Measurements from ENCODE around the gene GFOD2. TPM values are rescaled to one million over a fixed set of nuclear protein-coding genes. Genes with fewer than 3 reads are reported as not detected.

Gene GFOD2
- total and polyA plus RNA-seq, 2 of the 13 experiments (the other 11 are each of a cell fraction or from before 2014, with no cell fraction given), result 11.1 to 17.2 TPM

DNA sequence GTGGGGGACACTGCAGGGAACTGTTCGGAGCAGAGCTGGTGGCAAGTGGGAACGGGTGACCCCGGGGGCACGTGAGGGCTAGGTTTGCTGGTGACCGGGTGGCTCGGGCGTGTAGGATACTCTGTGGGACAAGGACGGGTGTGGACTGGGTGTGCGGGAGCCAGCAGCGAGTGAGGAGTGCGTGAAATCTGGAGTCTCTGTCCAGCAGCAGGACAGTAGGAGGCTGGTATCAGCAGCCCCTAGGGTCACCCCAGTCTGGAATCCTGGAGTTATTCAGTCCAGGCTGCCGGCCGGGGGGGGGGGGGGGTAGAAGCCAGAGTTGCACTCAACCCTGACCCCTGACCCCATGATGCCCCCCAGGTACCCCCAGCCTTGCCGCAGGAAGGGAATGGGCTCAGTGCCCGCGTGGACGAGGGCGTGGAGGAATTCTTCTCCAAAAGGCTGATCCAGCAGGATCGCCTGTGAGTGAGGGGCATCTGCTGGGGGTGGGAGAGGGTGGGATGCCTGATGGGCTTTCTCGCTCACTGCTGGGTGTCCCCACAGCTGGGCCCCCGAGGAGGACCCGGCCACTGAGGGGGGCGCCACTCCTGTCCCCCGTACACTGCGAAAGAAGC is 65.2 kb downstream of the GFOD2 start:
- POLR2A ChIA-PET, result no interaction called here
- peaks cover 0 to 49% of the 10 kb centered on the region in 2 experiments for H3K27me3 ChIP-seq (ENCODE audit: control insufficient read depth in 1 of 2, insufficient read depth in 2 of 2, low read length in 2 of 2)
- CTCF ChIA-PET (ENCODE audit: low intra/inter-chr PET ratio, low total read pairs), result interaction anchor here (1.6 kb wide), 1 partner anchor 14 kb away, joined by 8 read pairs; no protein-coding TSS in a partner anchor
- H3K9me3 ChIP-seq (ENCODE audit: low read length), result no peaks in the 10 kb centered on the region
- peaks cover 5 to 10% of the 10 kb centered on the region in 2 experiments; a peak in 3 of 5 replicates for H3K36me3 ChIP-seq (replicated peaks in 1 of 2; ENCODE audit: control insufficient read depth in 1 of 2, insufficient read depth in 2 of 2, low read length in 2 of 2)
- TF ChIP-seq, protein P1, sequence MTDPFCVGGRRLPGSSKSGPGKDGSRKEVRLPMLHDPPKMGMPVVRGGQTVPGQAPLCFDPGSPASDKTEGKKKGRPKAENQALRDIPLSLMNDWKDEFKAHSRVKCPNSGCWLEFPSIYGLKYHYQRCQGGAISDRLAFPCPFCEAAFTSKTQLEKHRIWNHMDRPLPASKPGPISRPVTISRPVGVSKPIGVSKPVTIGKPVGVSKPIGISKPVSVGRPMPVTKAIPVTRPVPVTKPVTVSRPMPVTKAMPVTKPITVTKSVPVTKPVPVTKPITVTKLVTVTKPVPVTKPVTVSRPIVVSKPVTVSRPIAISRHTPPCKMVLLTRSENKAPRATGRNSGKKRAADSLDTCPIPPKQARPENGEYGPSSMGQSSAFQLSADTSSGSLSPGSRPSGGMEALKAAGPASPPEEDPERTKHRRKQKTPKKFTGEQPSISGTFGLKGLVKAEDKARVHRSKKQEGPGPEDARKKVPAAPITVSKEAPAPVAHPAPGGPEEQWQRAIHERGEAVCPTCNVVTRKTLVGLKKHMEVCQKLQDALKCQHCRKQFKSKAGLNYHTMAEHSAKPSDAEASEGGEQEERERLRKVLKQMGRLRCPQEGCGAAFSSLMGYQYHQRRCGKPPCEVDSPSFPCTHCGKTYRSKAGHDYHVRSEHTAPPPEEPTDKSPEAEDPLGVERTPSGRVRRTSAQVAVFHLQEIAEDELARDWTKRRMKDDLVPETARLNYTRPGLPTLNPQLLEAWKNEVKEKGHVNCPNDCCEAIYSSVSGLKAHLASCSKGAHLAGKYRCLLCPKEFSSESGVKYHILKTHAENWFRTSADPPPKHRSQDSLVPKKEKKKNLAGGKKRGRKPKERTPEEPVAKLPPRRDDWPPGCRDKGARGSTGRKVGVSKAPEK (CRISPR knock-in tag; IDR thresholded peaks at IDR 0.05; ENCODE audit: borderline replicate concordance), result no peak
- 0 out of 2 replicates have a peak, but pooled peaks have one; percentile 23 for TF ChIP-seq ZNF589 (CRISPR knock-in tag; conservative IDR thresholded peaks at IDR 0.05)
- TF ChIP-seq, protein P2, sequence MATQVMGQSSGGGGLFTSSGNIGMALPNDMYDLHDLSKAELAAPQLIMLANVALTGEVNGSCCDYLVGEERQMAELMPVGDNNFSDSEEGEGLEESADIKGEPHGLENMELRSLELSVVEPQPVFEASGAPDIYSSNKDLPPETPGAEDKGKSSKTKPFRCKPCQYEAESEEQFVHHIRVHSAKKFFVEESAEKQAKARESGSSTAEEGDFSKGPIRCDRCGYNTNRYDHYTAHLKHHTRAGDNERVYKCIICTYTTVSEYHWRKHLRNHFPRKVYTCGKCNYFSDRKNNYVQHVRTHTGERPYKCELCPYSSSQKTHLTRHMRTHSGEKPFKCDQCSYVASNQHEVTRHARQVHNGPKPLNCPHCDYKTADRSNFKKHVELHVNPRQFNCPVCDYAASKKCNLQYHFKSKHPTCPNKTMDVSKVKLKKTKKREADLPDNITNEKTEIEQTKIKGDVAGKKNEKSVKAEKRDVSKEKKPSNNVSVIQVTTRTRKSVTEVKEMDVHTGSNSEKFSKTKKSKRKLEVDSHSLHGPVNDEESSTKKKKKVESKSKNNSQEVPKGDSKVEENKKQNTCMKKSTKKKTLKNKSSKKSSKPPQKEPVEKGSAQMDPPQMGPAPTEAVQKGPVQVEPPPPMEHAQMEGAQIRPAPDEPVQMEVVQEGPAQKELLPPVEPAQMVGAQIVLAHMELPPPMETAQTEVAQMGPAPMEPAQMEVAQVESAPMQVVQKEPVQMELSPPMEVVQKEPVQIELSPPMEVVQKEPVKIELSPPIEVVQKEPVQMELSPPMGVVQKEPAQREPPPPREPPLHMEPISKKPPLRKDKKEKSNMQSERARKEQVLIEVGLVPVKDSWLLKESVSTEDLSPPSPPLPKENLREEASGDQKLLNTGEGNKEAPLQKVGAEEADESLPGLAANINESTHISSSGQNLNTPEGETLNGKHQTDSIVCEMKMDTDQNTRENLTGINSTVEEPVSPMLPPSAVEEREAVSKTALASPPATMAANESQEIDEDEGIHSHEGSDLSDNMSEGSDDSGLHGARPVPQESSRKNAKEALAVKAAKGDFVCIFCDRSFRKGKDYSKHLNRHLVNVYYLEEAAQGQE (IDR thresholded peaks at IDR 0.05; ENCODE audit: borderline replicate concordance in 1 of 2, low read depth in 1 of 2, low read length in 2 of 2), result peak; percentile 56 to 90
- 0 out of 2 replicates have a peak, but pooled peaks have one; percentile 15 for TF ChIP-seq SAP130 (CRISPR knock-in tag; IDR thresholded peaks at IDR 0.05; ENCODE audit: low read depth)
- no peak for TF ChIP-seq JDP2 (CRISPR knock-in tag; IDR thresholded peaks at IDR 0.05; ENCODE audit: borderline replicate concordance)
- intact Hi-C loops (cut with micrococcal nuclease; ENCODE audit: unreplicated experiment), result no loop called here
- peaks cover 3% of the 10 kb centered on the region for H3K79me2 ChIP-seq (ENCODE audit: insufficient read depth, low read length)
- ATAC-seq (peak; percentile 39), FAIRE-seq (no peak), DNase-seq (ENCODE audit: low spot score) (no peak)
- peak overlapping the region; percentile 59 to 78 (median 76); a peak in 5 of 6 replicates for H3K4me3 ChIP-seq (replicated peaks in 1 of 3; ENCODE audit: insufficient read depth in 1 of 3, low read depth in 2 of 3, low read length in 3 of 3)
- H3K9ac ChIP-seq (ENCODE audit: insufficient read depth, low read depth, low read length), result peak overlapping the region; percentile 30; the same call in 1 of the 2 replicates
- BruUV-seq (replicated peaks), result no TSS peak
- WGBS (ENCODE audit: low lambda C conversion rate), result 23% methylated on average over 19 of the region's 25 CpGs
- H3K4me1 ChIP-seq (ENCODE audit: insufficient read depth, low read length), result peaks cover 19% of the 10 kb centered on the region
- in situ Hi-C loops (cut with HindIII; ENCODE audit: extremely low pct_ligation_motif_present, low pct_unique_long_range_greater_than_20kb), result no loop called here
- H3K4me2 ChIP-seq (ENCODE audit: low read depth, low read length), result peak overlapping the region; percentile 92
- H4K20me1 ChIP-seq (ENCODE audit: insufficient read depth, low read length), result peaks cover 12% of the 10 kb centered on the region
- no peak overlapping the region for H3K27ac ChIP-seq (ENCODE audit: extremely low read length, insufficient read depth, low read length)
- no peak overlapping the region for H2AFZ ChIP-seq (ENCODE audit: low read length)
